ENCODE measurements around the gene MICU1. TPM values are rescaled to one million over a fixed set of nuclear protein-coding genes. Genes with fewer than 3 reads are reported as not detected.

MICU1 gene
- total and polyA plus RNA-seq, 9 donors, result 29.9 to 117 (median 44.5) TPM

DNA sequence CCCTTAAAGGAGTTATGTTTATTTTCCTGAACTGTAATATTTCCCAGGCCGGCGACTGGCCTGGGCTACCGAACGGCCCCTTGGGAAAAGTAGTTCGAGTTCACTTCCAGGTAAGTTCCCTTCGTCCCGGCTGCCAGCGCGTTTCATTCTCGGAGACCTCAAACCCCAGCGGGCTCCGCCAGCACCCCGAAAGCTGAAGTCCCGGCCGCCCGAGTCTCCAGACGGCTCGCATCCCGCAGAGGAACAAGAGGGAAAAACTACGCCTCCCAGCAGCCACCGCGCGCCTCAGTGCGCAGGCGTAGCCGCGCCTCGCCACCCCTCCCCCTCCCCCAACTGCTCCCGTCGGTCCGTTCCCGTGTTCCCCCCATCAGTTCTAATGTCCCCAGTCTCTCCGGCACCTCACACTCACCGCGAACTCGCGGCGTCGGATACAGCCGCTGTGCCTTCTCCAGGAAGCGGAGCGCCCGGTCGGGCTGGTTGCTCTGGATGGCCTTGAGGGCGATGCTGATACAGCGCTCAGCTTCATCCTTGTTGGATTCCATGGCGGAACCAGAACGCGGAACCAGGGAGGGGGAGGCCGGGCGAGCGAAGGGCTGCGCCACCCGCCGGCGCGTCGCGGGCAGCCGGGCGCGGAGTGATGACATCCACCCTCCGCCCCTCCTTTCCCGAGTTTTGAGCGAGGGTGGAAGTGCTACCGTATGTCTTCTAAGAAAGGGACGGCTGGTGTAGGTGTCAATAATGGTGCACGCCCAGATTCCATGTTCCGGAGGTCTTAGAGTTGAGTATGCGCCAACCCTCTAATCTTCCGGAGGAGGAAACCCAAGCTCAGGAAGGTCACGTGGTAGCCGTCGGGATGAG lies 271.3 kb downstream of the MICU1 start, which contains the start of gene DNAJB12:
Gene DNAJB12 (minus strand): TSS at position 564 of the 858 bp plus-strand sequence. CDS start 22 bp downstream, at position 542.
- DNase-seq, result peak; percentile 89 to 94 (median 91)
- Histone ChIP-seq H3K4me3 (peak within 1 kb of the TSS; percentile 96), H3K9me3 (no peaks in the 10 kb centered on the region), H3K4me1 (ENCODE audit: insufficient read depth) (peaks cover 6% of the 10 kb centered on the region), H3K36me3 (no peaks in the 10 kb centered on the region), H3K27me3 (no peaks in the 10 kb centered on the region), H3K27ac (peak within 1 kb of the TSS; percentile 89)
- WGBS, 3 donors, result 0 to 1% (median 0%) methylated on average over 71 to 74 of the region's 74 CpGs
- peak; percentile 82 for TF ChIP-seq POLR2A (IDR thresholded peaks at IDR 0.05)
- no peak for TF ChIP-seq CTCF (IDR thresholded peaks at IDR 0.05)
- TF ChIP-seq EP300 (IDR thresholded peaks at IDR 0.05), result no peak
- intact Hi-C loops (cut with DNase I), result no loop called here

DNA sequence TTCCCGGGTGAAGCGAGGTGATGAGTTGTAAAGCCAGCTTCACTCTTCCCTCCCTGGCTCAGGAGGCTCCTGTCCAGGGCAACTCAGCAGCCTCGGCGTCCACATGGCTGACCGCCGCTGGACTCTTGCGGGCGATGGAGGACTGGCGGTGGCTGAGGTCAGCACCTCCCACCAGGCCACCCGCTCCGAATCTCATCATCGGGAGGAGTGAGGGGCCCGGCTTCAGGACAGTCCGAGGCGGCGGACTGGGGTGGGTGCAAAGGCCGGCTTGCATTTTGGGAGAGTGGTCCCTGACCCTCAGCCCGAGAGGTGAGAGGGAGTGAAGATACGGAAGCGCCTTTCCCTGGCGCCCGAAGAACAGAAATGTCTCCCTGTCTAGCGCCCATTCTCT lies 271.9 kb downstream of the MICU1 start:
- 0 to 1% (median 1%) methylated on average over 23 of the region's 23 CpGs for whole genome bisulfite sequencing, 3 donors
- no peaks in the 10 kb centered on the region for H3K9me3 ChIP-seq
- no peaks in the 10 kb centered on the region for H3K27me3 ChIP-seq
- peaks cover 6% of the 10 kb centered on the region for H3K4me1 ChIP-seq (ENCODE audit: insufficient read depth)
- peak in 4 of 5 donors; percentile 48 to 68 (median 60) for DNase-seq
- peak overlapping the region; percentile 89 for H3K27ac ChIP-seq
- TF ChIP-seq POLR2A (IDR thresholded peaks at IDR 0.05), result no peak
- no peak for TF ChIP-seq EP300 (IDR thresholded peaks at IDR 0.05)
- no peak for TF ChIP-seq CTCF (IDR thresholded peaks at IDR 0.05)
- H3K4me3 ChIP-seq, result peak overlapping the region; percentile 96
- intact Hi-C loops (cut with DNase I), result no loop called here
- no peaks in the 10 kb centered on the region for H3K36me3 ChIP-seq

- H3K4me1 ChIP-seq (ENCODE audit: insufficient read depth), result peaks cover 6% of the 10 kb centered on the region
- WGBS, 3 donors, result 35 to 39% (median 37%) methylated on average over 18 of the region's 18 CpGs
- intact Hi-C loops (cut with DNase I), result no loop called here
- no peaks in the 10 kb centered on the region for H3K36me3 ChIP-seq
- H3K27ac ChIP-seq, result peak overlapping the region; percentile 89
- DNase-seq, result no peak
- TF ChIP-seq POLR2A (IDR thresholded peaks at IDR 0.05), result no peak
- no peak for TF ChIP-seq CTCF (IDR thresholded peaks at IDR 0.05)
- TF ChIP-seq EP300 (IDR thresholded peaks at IDR 0.05), result no peak
- peak overlapping the region; percentile 96 for H3K4me3 ChIP-seq
- no peaks in the 10 kb centered on the region for H3K9me3 ChIP-seq
- H3K27me3 ChIP-seq, result no peaks in the 10 kb centered on the region
Observed at GRCh38 chr10:72353028-72353964, 272.6 kb downstream of the MICU1 start.

- DNase-seq, result no peak
- H3K9me3 ChIP-seq, result no peaks in the 10 kb centered on the region
- H3K4me3 ChIP-seq, result no peak overlapping the region
- TF ChIP-seq POLR2A (IDR thresholded peaks at IDR 0.05) (no peak), CTCF (IDR thresholded peaks at IDR 0.05) (no peak), EP300 (IDR thresholded peaks at IDR 0.05) (no peak)
- no peaks in the 10 kb centered on the region for H3K27me3 ChIP-seq
- H3K27ac ChIP-seq, result no peak overlapping the region
- H3K36me3 ChIP-seq, result no peaks in the 10 kb centered on the region
- intact Hi-C loops (cut with DNase I), result no loop called here
- H3K4me1 ChIP-seq (ENCODE audit: insufficient read depth), result peaks cover 6% of the 10 kb centered on the region
- 89 to 95% (median 91%) methylated on average over 6 of the region's 6 CpGs for WGBS, 3 donors
Observed at GRCh38 chr10:72351479-72351878, 274.4 kb downstream of the MICU1 start.

All from ovary (tissue), 9 donors.